IPS-NIHi7 (cell line): Measurements from ENCODE around the gene BFSP2.

ENCODE experiments used
- DNase-seq: peaks from one replicate; pipeline ENCODE4 v3.0.0; 2012; ENCODE audit warnings: mixed read lengths; ENCODE audit errors: extremely low spot score

BFSP2 gene, protein sequence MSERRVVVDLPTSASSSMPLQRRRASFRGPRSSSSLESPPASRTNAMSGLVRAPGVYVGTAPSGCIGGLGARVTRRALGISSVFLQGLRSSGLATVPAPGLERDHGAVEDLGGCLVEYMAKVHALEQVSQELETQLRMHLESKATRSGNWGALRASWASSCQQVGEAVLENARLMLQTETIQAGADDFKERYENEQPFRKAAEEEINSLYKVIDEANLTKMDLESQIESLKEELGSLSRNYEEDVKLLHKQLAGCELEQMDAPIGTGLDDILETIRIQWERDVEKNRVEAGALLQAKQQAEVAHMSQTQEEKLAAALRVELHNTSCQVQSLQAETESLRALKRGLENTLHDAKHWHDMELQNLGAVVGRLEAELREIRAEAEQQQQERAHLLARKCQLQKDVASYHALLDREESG

DNA sequence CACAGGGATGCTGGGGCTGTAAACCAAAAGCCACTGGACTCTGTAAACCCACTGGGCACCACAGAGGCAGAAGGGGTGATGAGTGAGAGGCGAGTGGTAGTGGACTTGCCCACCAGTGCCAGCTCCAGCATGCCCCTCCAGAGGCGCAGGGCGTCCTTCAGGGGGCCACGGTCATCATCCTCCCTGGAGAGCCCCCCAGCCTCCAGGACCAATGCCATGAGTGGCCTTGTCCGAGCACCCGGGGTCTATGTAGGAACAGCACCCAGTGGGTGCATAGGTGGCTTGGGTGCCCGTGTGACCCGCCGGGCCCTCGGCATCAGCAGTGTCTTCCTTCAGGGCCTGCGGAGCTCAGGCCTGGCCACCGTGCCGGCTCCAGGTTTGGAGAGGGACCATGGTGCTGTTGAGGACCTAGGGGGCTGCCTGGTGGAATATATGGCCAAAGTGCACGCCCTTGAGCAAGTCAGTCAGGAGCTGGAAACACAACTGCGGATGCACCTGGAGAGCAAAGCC is at the start of gene BFSP2:
TSS of gene BFSP2 (plus strand) at position 51 of the 510 bp plus-strand sequence. CDS start at position 79, 28 bp downstream.
- DNase-seq = no peak

DNA sequence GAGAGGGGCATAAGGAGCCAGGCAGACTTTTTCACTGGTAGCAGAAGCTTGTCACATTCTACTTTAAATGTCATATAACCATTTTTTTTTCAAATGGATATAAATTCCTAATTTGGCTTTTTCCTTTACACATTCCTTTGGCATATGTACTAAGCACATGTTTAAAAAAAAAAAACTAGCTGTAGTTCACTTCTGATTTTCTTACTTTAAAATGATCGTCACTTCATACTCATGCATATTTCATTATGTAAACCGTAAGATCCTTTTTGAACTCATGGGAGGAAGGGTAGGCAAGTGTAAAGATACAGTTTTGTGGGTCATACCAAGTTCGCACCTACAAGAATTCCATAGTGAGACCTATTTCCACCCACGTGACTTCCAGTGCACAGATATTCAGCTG is 45.1 kb upstream of the BFSP2 start:
- DNase-seq = no peak

DNA sequence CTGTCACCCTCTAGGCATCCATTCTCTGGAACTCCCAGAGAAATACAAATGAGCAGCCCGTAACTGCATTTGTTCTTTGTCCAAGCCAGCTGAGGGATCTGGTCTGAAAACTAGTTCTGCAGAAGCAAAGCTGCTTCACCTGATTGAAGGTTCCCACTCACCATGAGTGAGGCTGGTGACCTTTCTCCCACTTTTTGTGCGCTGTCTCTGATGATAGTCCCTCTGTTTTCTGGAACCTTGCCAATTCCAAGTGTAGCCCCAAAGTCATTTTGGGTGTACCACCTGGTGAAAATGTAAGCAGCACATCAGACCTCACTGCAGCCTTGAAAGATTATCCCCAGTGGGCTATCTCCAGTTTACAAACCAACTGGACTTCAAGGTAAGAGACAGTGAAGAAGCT is 39.4 kb upstream of the BFSP2 start:
- no peak for DNase-seq

DNA sequence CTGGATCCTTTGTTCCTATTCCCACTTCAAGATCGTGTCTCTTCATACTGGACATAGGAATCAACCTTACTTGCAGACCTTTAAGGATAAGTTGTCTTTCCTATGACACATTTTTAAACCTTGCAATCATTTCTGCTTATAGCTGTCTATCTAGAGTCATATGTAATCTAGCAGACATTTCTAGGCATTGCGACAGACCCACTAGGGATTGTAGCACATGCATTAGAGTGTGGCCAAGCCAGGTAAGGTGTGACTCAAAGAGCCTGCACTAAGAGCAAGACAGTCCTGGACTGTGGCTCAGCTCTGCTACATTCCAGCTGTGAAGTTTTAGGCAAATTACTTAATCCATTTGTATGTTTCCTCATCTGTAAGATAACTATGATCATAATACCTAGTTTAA is 38.8 kb upstream of the BFSP2 start:
- no peak for DNase-seq

DNA sequence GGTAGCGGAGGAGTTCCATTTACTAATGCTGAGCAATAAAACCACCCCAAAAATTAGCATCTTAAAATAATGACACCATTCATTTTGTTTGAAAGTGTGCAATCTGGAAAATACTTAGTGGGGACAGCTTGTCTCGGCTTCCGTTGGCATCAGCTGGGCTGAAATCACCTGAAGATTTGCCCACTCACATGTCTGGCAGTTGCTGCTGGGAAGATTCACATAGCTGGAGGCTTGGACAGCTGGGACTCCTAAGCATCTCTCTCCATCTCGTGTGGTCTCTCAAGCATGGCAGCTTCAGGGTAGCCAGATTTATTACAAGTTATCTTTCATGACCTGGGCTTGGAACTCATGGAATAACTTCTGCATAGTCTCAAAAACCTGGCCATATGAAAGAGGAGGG is 38.4 kb upstream of the BFSP2 start:
- DNase-seq = peak; percentile 1

DNA sequence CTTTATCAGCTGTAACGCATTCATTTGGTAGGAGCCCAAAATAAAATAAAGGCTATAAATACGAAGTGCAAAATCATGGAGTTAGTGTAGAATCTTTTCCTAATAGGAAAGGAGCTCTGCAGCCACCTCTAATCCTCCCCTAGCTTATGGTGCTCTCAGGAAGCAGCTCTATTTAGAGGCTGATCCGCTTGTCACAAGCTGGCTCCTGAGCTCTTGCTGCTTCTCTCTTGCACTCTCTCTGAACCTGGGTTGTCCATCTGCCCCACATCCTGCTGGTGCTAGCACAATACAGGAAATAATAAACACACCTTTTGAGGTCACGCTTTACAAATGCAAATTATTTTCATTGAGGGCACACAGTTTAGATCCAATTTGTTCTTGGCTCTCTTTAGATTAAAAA is 37.3 kb upstream of the BFSP2 start:
- peak; percentile 10 for DNase-seq

DNA sequence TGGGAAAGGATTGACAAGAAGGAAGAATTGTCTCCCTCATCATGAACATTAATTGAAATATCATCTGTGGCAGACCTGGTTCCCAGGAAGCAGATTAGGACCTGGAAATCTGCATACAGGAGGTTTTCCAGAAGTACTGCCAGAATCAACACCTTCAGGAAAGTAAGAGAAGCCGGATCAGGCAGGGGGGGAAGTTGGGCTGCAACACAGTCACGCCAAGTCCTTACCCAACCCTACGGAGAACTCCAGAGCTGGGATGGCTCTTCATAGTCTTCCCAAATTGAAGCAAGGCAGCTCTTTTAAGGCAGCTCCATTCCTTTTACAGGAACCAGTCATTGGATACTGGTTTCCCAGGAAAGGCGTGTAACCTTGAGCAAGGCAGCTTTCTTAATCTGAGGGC is 35.2 kb upstream of the BFSP2 start:
- DNase-seq = peak; percentile 7

DNA sequence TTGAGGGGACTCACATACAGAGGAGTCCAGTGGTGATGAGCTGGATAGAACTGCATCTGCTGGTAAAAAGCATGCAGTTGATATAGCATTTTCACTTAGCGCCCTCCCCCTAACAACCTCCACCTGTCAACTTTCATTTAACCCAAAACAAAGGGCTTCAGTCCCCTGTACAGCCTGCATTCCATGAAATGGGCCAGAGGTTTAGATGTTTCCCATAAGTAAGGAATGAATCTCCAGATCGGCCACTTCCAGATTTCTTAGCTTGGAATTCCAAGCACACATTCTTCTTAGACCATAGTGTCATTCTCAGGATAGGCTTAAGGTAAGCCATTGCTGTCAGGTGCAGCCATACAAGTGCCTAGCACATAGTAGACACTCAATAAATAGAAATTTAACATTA is 32.9 kb upstream of the BFSP2 start:
- DNase-seq = no peak

DNA sequence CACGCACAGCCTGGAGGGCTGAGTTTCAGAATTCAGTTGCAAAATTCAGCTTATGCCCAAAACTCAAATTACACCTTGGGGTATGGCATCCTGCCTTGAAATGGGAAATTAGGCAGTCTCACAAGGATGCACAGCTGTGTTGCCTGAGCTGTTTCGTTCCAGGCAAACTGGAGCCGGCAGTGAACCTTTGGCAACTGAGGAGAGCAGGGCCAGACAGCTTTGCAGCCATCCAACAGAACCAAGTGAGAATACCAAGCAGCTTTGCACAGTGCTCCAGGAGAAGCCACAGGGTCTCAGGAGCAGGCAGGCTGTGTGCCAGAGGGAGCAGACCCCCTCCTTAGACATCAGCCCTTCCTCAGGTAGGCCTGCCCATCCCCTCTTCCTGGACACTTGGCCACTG is 32.5 kb upstream of the BFSP2 start:
- DNase-seq = no peak

DNA sequence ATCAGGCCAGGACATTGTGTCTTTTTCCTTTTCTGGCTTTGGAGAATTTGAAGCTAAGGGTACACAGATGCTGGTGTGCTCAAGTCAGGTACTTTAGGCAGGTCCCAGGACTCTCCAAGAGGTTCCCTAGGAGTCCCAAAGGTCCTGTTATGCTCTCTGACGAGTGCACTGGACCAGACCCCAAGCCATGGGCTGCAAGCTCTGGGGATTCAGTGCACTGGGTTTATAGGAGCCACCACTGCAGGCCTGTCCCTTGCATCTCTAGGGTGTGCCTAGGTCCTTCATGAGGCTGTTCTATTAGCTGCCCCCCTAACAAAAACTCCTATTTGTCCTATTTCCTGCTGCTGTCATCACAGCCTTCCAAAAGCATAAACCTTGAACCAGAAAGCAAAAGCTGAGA is 31.9 kb upstream of the BFSP2 start:
- no peak for DNase-seq

DNA sequence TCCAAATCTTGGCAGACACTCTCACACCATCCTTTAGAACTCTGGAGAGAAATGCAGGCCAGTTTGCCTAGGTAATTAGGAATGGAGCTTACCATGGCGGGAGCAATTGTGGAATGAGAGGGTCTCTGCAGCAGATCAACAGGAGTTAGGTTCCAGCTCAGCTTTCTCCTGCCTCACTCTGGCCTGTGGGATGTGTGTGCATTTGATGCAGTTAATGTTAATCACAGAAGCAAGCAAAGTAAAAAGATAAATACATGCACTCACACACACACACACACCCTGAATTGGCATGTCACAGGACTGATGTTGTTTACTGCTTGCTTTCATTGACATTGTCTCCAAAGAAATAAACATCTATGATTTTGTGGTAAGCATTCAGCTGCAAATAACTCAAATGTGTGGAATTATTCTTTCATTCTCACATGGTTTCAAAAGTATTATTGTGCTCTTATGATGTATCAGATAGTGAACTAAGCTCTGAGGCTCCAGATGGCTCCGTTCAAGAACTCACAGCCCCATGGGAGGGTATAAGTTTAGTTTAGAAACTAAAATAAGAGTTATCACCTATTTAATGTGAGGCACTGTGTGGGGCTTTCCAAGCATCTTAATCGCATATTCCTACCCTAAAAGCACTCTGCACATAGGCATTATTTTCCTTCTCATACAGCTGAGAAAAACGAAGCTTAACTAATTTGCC is 31.3 kb upstream of the BFSP2 start:
- DNase-seq = no peak

DNA sequence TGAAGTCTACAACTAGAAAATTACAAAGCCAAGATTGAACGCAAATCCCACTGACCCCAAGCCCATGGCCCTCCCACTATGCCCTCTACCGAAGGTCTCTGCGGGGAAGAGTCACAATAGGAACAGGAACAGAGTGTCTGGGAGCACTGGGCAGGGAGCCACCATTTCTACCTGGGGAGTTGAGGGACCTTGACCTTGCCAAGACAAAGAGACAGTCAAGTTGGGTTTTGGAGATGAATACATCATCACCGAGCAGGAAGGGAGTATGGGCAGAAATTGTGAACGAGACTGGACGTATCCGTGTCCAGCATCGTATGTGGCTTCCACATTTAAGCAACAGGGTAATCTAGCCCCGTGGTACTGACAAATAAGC is 30.8 kb upstream of the BFSP2 start:
- no peak for DNase-seq

DNA sequence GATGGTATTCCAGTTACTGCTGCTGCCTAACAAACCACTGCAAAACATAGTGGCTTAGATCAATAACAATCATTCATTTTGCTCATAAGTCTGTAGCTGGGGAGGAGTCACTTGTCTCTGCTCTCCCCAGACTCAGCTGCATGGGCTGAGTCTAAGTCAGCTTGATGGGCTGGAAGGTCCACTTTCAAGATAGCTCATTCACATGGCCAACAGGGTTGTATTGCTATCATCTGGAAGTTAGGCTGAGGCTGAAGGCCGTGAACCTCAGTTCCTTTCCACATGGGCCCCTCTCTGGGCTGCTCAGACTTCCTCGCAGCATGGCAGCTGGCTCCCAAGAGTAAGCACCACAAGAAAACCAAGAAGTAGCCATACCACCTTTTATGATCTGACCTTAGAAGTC is 28.7 kb upstream of the BFSP2 start:
- DNase-seq = no peak

DNA sequence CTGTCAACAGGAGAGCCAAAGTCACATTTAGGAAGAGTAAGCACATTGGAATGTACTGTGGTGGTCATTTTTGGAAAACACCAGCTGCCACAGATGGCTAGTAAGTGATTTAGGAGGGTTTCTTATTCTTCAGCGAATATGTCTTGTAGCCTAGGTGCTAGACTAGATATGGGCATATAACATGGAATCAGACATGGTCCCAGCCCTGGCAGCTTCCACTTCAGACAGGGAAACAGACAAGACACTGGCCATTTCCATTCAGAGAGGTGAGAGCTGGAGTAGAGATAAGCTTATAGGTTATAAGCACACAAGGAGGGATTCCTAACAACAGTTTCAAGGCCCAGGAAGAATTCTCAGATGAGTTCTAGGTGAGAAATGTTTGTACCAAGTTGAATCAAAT is 28.2 kb upstream of the BFSP2 start:
- no peak for DNase-seq

DNA sequence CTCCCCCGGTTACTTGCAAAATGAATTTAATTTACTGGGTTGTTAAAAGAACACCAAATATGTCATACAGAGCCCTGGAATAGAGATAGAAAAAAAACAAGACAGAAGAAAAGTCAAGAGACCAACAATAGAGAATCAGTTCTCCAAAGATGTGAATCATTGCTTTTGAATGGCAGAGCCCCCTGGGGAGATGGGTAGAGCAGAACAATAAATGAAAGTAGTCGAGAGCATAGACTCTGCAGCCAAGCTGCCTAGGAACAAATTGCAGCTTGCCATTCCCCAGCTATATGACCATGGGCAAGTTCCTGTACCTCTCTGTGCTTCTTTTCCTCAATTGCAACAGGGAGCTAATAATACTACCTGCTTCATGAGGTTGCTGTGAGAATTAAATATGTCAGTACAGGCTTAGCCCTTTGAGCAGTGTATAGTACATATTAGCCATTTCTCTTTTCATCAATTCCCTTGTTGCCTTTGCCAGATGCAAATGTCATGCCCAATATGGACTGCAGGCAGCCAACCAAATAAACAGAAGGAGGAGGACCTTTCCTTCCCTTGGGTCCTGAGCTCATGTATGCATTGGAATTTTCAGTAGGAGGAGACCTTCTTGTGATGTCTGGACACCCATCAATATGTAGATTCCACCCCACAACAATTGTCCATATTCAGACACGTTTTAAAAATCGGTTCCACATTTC is 25.0 kb upstream of the BFSP2 start:
- no peak for DNase-seq

DNA sequence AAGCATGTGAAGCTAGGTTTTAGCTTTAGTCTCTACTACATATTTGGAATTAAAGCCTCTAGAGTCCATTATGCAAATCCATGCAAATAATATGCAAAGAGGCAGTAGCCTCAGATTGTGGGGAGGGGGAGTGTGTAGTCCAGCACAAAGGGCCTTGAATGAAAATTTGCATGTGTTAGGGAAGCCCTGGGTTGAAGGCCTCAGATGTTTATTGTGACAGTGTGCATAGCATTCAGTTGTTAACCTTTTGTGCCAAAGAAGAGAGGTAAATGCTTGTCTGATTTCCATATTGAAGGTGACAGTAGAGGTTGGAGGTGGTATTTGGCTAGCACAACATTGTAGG is 24.5 kb upstream of the BFSP2 start:
- no peak for DNase-seq

DNA sequence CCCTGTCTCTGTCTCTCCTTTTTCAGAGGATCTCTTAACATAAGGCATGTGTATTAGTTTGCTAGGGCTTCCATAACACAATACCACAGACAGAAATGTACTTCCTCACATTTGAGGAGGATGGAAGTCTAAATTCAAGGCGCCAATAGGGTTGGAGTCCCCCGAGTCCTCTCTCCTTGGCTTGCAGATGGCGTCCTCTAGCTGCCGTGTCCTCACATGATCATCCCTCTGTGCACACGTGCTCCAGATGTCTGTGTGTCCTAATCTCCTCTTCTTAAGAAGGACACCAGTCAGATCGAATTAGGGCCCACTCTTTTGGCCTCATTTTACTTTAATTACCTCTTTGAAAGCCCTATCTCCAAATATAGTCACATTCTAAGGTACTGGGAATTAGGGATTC is 23.0 kb upstream of the BFSP2 start:
- no peak for DNase-seq

DNA sequence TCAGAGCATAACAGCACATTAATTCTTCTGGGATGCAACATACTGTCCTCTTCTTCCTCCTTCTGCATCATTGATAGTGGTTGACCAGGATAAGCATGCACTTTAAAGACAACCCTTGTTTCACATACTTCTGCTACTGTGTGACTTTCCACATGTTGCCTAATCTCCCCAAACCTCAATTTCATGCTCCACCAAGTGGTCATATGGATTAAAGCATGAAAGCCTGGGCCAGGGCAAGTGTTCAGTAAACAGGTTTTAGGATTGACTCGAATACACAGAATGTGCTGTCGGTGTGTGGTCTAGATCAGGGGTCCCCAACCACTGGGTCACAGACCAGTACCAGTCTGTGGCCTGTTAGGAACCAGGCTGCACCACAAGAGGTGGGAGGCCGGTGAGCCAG is 22.5 kb upstream of the BFSP2 start:
- DNase-seq = peak; percentile 53

DNA sequence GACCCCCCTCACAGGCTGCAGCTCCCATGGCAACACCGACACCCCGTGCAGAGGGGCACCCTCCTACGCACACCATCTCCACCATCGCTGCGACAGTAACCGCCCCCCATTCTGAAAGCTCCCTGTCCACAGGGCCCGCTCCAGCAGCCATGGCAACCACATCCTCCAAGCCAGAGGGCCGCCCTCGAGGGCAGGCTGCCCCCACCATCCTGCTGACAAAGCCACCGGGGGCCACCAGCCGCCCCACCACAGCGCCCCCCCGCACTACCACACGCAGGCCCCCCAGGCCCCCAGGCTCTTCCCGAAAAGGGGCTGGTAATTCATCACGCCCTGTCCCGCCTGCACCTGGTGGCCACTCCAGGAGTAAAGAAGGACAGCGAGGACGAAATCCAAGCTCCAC is 19.9 kb upstream of the BFSP2 start:
- no peak for DNase-seq

DNA sequence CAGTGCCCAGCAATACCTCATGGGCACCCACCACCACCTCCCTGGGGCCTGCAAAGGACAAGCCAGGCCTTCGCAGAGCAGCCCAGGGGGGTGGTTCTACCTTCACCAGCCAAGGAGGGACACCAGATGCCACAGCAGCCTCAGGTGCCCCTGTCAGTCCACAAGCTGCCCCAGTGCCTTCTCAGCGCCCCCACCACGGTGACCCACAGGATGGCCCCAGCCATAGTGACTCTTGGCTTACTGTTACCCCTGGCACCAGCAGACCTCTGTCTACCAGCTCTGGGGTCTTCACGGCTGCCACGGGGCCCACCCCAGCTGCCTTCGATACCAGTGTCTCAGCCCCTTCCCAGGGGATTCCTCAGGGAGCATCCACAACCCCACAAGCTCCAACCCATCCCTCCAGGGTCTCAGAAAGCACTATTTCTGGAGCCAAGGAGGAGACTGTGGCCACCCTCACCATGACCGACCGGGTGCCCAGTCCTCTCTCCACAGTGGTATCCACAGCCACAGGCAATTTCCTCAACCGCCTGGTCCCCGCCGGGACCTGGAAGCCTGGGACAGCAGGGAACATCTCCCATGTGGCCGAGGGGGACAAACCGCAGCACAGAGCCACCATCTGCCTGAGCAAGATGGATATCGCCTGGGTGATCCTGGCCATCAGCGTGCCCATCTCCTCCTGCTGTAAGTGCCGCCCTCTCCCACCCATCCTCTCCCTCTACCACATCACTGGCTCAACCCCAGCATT is 19.2 kb upstream of the BFSP2 start:
- DNase-seq = no peak

DNA sequence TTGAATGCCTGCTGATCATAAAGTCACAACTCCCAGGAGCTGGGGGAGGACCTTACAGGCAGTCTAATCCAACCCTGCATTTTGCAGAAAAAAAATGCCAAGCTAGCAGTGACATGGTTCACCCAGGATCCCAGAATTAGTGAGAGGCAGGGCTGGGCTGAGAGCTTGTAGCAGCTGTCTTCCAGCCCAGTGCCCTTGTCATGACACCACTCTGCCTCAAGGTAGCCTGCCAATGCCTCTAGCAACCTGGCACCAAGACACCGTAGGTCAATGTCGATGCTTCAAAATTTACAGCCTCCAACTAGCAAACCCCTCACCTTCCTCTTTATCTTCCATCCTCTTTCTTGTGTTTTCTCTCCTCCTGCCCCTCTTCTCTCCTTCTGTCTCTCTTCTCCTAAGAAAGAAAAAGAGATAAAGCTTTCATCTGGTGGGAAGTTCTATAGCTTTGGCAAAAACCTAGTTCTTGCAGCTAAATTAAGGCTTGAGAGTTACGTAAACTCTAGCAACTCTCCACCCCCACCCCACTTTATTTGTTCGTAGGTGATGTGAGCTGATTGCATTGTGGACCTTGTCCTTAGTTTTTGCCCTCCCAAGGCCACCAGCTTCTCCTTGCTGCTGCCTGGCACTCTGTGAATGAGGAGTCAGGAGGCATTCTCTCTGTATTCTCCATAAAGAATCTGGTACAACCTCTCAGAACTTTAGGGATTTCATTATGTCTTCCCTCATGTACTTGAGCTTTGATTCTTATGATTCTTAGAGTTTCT is 18.3 kb upstream of the BFSP2 start:
- DNase-seq = no peak
